Mesothelial cell of epicardium (in vitro differentiated cells): ENCODE results near the gene INTS4. TPM values are rescaled to one million over a fixed set of nuclear protein-coding genes. Genes with fewer than 3 reads are reported as not detected.

Source experiments
- DNase-seq, 2 experiments: peaks; one replicate each; pipeline ENCODE4 v3.0.0; 2021; ENCODE audit warnings: low spot score in 2 of 2; ENCODE audit not compliant: unreplicated experiment in 2 of 2
- H3K27ac Mint-ChIP-seq: 2 replicates; pipeline ENCODE4 v1.8.0; 2021; ENCODE audit warnings: mixed read lengths
- H3K27me3 Mint-ChIP-seq: 2 replicates; pipeline ENCODE4 v1.8.0; 2021; ENCODE audit warnings: low read depth, mixed read lengths
- H3K36me3 Mint-ChIP-seq: 2 replicates; pipeline ENCODE4 v1.8.0; 2021; ENCODE audit warnings: mixed read lengths
- H3K4me1 Mint-ChIP-seq: 2 replicates; pipeline ENCODE4 v1.8.0; 2021; ENCODE audit warnings: mixed read lengths
- H3K4me3 Mint-ChIP-seq: 2 replicates; pipeline ENCODE4 v1.8.0; 2021; ENCODE audit warnings: mild to moderate bottlenecking, moderate library complexity, mixed read lengths
- H3K9me3 Mint-ChIP-seq: 2 replicates; pipeline ENCODE4 v1.8.0; 2021; ENCODE audit warnings: mixed read lengths
- CTCF ChIP-seq: fragments of 200-600 bp; sonication (generic); IDR thresholded peaks from one replicate; pipeline ENCODE4 v1.5.0; 2021; ENCODE audit warnings: antibody characterized with exemption; ENCODE audit not compliant: unreplicated experiment
- total RNA-seq: library from RNA; stranded (reverse); gene quantifications from 3 replicates; pipeline ENCODE4 v1.2.1, GENCODE V29; 2021

INTS4 gene
- total RNA-seq, 1 donor from 2014 or later = 48.3 TPM

- no peaks in the 10 kb centered on the region for H3K9me3 Mint-ChIP-seq
- no peak overlapping the region for H3K4me3 Mint-ChIP-seq
- peaks cover 45% of the 10 kb centered on the region for H3K4me1 Mint-ChIP-seq
- no peak for TF ChIP-seq CTCF
- no peaks in the 10 kb centered on the region for H3K27me3 Mint-ChIP-seq
- DNase-seq = no peak
- no peaks in the 10 kb centered on the region for H3K36me3 Mint-ChIP-seq
- no peak overlapping the region for H3K27ac Mint-ChIP-seq
Measured at GRCh38 chr11:78027759-78028158, 33.3 kb upstream of the INTS4 start.

GRCh38 chr11:78025378-78025777 is 30.9 kb upstream of the INTS4 start:
- no peaks in the 10 kb centered on the region for H3K27me3 Mint-ChIP-seq
- peaks cover 48% of the 10 kb centered on the region for H3K4me1 Mint-ChIP-seq
- no peak for TF ChIP-seq CTCF
- no peak overlapping the region for H3K27ac Mint-ChIP-seq
- DNase-seq = no peak
- no peaks in the 10 kb centered on the region for H3K36me3 Mint-ChIP-seq
- no peak overlapping the region for H3K4me3 Mint-ChIP-seq
- no peaks in the 10 kb centered on the region for H3K9me3 Mint-ChIP-seq

- no peaks in the 10 kb centered on the region for H3K27me3 Mint-ChIP-seq
- peak overlapping the region; percentile 95 for H3K27ac Mint-ChIP-seq
- peak overlapping the region; percentile 75 for H3K4me3 Mint-ChIP-seq
- no peak for TF ChIP-seq CTCF
- H3K36me3 Mint-ChIP-seq = no peaks in the 10 kb centered on the region
- H3K4me1 Mint-ChIP-seq = peaks cover 44% of the 10 kb centered on the region
- DNase-seq = no peak
- H3K9me3 Mint-ChIP-seq = no peaks in the 10 kb centered on the region
Measured at GRCh38 chr11:78023426-78023825, 29.0 kb upstream of the INTS4 start.

- peak within 1 kb of the TSS; percentile 95 for H3K27ac Mint-ChIP-seq
- no peaks in the 10 kb centered on the region for H3K36me3 Mint-ChIP-seq
- H3K27me3 Mint-ChIP-seq = no peaks in the 10 kb centered on the region
- TF ChIP-seq CTCF = no peak
- H3K4me1 Mint-ChIP-seq = peaks cover 38% of the 10 kb centered on the region
- peak in 1 of 2 experiments; percentile 40 for DNase-seq
- no peaks in the 10 kb centered on the region for H3K9me3 Mint-ChIP-seq
- H3K4me3 Mint-ChIP-seq = peak within 1 kb of the TSS; percentile 75
Measured at GRCh38 chr11:78022397-78023396, 28.2 kb upstream of the INTS4 start, which contains the start of gene KCTD14. Gene KCTD14 (minus strand): TSS chr11:78023276. CDS start chr11:78023249, 27 bp downstream.

- Mint-ChIP-seq H3K36me3 (peaks cover 1% of the 10 kb centered on the region), H3K27me3 (no peaks in the 10 kb centered on the region), H3K9me3 (no peaks in the 10 kb centered on the region), H3K4me1 (peaks cover 37% of the 10 kb centered on the region), H3K4me3 (peak overlapping the region; percentile 75), H3K27ac (peak overlapping the region; percentile 95)
- TF ChIP-seq CTCF = no peak
- DNase-seq = no peak
Measured at GRCh38 chr11:78021611-78022010, 27.1 kb upstream of the INTS4 start.
